Measurements from ENCODE around the gene HRK.

GRCh38 chr12:116885491-116885890 is 4.2 kb upstream of the HRK start:
- TF ChIP-seq CTCF (IDR thresholded peaks at IDR 0.05) (no peak), POLR2A (IDR thresholded peaks at IDR 0.05) (no peak)
